Activated naive CD8-positive, alpha-beta T cell (primary cell): Measurements from ENCODE around the gene CYP1B1.
A peak's percentile ranks its signal among the peaks of the same experiment; 100 is the strongest.
"Not testable (repeated sequence)": the region's sequence is repeated elsewhere in the genome, so short reads cannot be mapped to it uniquely, and the experiment has no call there.

Experiments used
- H3K27ac Mint-ChIP-seq: one replicate; pipeline ENCODE4 v1.8.0; 2021; ENCODE audit warnings: mixed read lengths
- H3K27me3 Mint-ChIP-seq: one replicate; pipeline ENCODE4 v1.8.0; 2021; ENCODE audit warnings: mixed read lengths
- H3K36me3 Mint-ChIP-seq: one replicate; pipeline ENCODE4 v1.8.0; 2021; ENCODE audit warnings: mixed read lengths
- H3K4me1 Mint-ChIP-seq: one replicate; pipeline ENCODE4 v1.8.0; 2021; ENCODE audit warnings: low read depth, mixed read lengths
- H3K4me3 Mint-ChIP-seq: one replicate; pipeline ENCODE4 v1.8.0; 2021; ENCODE audit warnings: mild to moderate bottlenecking, mixed read lengths
- H3K9me3 Mint-ChIP-seq: one replicate; pipeline ENCODE4 v1.8.0; 2021; ENCODE audit warnings: low read depth, mixed read lengths

Gene CYP1B1

GRCh38 chr2:38037757-38038621 lies 38.0 kb downstream of the CYP1B1 start:
- H3K27me3 Mint-ChIP-seq = peaks cover 28% of the 10 kb centered on the region
- H3K27ac Mint-ChIP-seq = no peak overlapping the region
- peaks cover 7% of the 10 kb centered on the region for H3K4me1 Mint-ChIP-seq
- H3K4me3 Mint-ChIP-seq = peak overlapping the region; percentile 40
- H3K36me3 Mint-ChIP-seq = no peaks in the 10 kb centered on the region
- peaks cover 4% of the 10 kb centered on the region for H3K9me3 Mint-ChIP-seq

GRCh38 chr2:38037325-38037724 lies 38.6 kb downstream of the CYP1B1 start:
- H3K9me3 Mint-ChIP-seq = no peaks in the 10 kb centered on the region
- no peak overlapping the region for H3K4me3 Mint-ChIP-seq
- no peaks in the 10 kb centered on the region for H3K36me3 Mint-ChIP-seq
- peaks cover 29% of the 10 kb centered on the region for H3K27me3 Mint-ChIP-seq
- no peak overlapping the region for H3K27ac Mint-ChIP-seq
- peaks cover 7% of the 10 kb centered on the region for H3K4me1 Mint-ChIP-seq

- H3K4me3 Mint-ChIP-seq = no peak overlapping the region
- no peak overlapping the region for H3K27ac Mint-ChIP-seq
- H3K36me3 Mint-ChIP-seq = no peaks in the 10 kb centered on the region
- H3K9me3 Mint-ChIP-seq = no peaks in the 10 kb centered on the region
- peaks cover 7% of the 10 kb centered on the region for H3K4me1 Mint-ChIP-seq
- peaks cover 31% of the 10 kb centered on the region for H3K27me3 Mint-ChIP-seq
Measured at GRCh38 chr2:38035968-38036367, 40.0 kb downstream of the CYP1B1 start.

GRCh38 chr2:38033646-38034045 lies 42.3 kb downstream of the CYP1B1 start:
- H3K4me3 Mint-ChIP-seq = no peak overlapping the region
- H3K27ac Mint-ChIP-seq = no peak overlapping the region
- H3K36me3 Mint-ChIP-seq = peaks cover 3% of the 10 kb centered on the region
- H3K27me3 Mint-ChIP-seq = peaks cover 24% of the 10 kb centered on the region
- peaks cover 7% of the 10 kb centered on the region for H3K4me1 Mint-ChIP-seq
- no peaks in the 10 kb centered on the region for H3K9me3 Mint-ChIP-seq

- peaks cover 3% of the 10 kb centered on the region for H3K4me1 Mint-ChIP-seq
- no peaks in the 10 kb centered on the region for H3K9me3 Mint-ChIP-seq
- no peak overlapping the region for H3K4me3 Mint-ChIP-seq
- H3K36me3 Mint-ChIP-seq = peaks cover 3% of the 10 kb centered on the region
- H3K27me3 Mint-ChIP-seq = peaks cover 23% of the 10 kb centered on the region
- H3K27ac Mint-ChIP-seq = no peak overlapping the region
Measured at GRCh38 chr2:38032946-38033345, 43.0 kb downstream of the CYP1B1 start.

- Mint-ChIP-seq H3K4me1 (no peaks in the 10 kb centered on the region), H3K27ac (no peak overlapping the region), H3K36me3 (peaks cover 3% of the 10 kb centered on the region), H3K4me3 (no peak overlapping the region), H3K9me3 (no peaks in the 10 kb centered on the region), H3K27me3 (peaks cover 9% of the 10 kb centered on the region)
Measured at GRCh38 chr2:38030635-38031355, 45.2 kb downstream of the CYP1B1 start.

- Mint-ChIP-seq H3K27ac (no peak overlapping the region), H3K27me3 (peaks cover 9% of the 10 kb centered on the region), H3K4me3 (no peak overlapping the region), H3K36me3 (peaks cover 3% of the 10 kb centered on the region), H3K4me1 (no peaks in the 10 kb centered on the region), H3K9me3 (no peaks in the 10 kb centered on the region)
Measured at GRCh38 chr2:38029512-38029911, 46.4 kb downstream of the CYP1B1 start.

GRCh38 chr2:38028829-38029228 lies 47.1 kb downstream of the CYP1B1 start:
- H3K27ac Mint-ChIP-seq = no peak overlapping the region
- no peak overlapping the region for H3K4me3 Mint-ChIP-seq
- peaks cover 3% of the 10 kb centered on the region for H3K36me3 Mint-ChIP-seq
- H3K27me3 Mint-ChIP-seq = peaks cover 9% of the 10 kb centered on the region
- H3K4me1 Mint-ChIP-seq = no peaks in the 10 kb centered on the region
- H3K9me3 Mint-ChIP-seq = no peaks in the 10 kb centered on the region

GRCh38 chr2:38026846-38027245 lies 49.1 kb downstream of the CYP1B1 start:
- peaks cover 3% of the 10 kb centered on the region for H3K27me3 Mint-ChIP-seq
- H3K36me3 Mint-ChIP-seq = peaks cover 3% of the 10 kb centered on the region
- H3K9me3 Mint-ChIP-seq = no peaks in the 10 kb centered on the region
- no peak overlapping the region for H3K4me3 Mint-ChIP-seq
- no peak overlapping the region for H3K27ac Mint-ChIP-seq
- no peaks in the 10 kb centered on the region for H3K4me1 Mint-ChIP-seq

- Mint-ChIP-seq H3K27me3 (no peaks in the 10 kb centered on the region), H3K36me3 (peaks cover 3% of the 10 kb centered on the region), H3K4me3 (no peak overlapping the region), H3K4me1 (no peaks in the 10 kb centered on the region), H3K9me3 (no peaks in the 10 kb centered on the region), H3K27ac (no peak overlapping the region)
Measured at GRCh38 chr2:38021589-38021988, 54.4 kb downstream of the CYP1B1 start.

GRCh38 chr2:38020359-38021069 lies 55.4 kb downstream of the CYP1B1 start:
- not testable (repeated sequence) for H3K27me3 Mint-ChIP-seq, H3K27ac Mint-ChIP-seq, H3K4me3 Mint-ChIP-seq, H3K4me1 Mint-ChIP-seq, H3K9me3 Mint-ChIP-seq
- H3K36me3 Mint-ChIP-seq = peaks cover 13% of the 10 kb centered on the region

GRCh38 chr2:38017836-38018235 lies 58.1 kb downstream of the CYP1B1 start:
- Mint-ChIP-seq H3K36me3 (peaks cover 15% of the 10 kb centered on the region), H3K9me3 (no peaks in the 10 kb centered on the region), H3K4me3 (no peak overlapping the region), H3K27me3 (no peaks in the 10 kb centered on the region), H3K27ac (no peak overlapping the region), H3K4me1 (no peaks in the 10 kb centered on the region)
